Ovary (tissue), 9 donors: ENCODE measurements around the gene DRAM2. TPM values are rescaled to one million over a fixed set of nuclear protein-coding genes. Genes with fewer than 3 reads are reported as not detected.
"Not testable (repeated sequence)": the region's sequence is repeated elsewhere in the genome, so short reads cannot be mapped to it uniquely, and the experiment has no call there.

ENCODE experiments used
- DNase-seq, 5 donors: peaks; one replicate each; pipeline ENCODE4 v3.0.0-alpha.2; 2019 to 2020
- H3K27ac ChIP-seq, 2 donors: fragments of 200-600 bp; one replicate each; pipeline versions ENCODE4 v1.5.1 to v1.8.0; 2019 to 2022
- H3K27me3 ChIP-seq: fragments of 200-600 bp; one replicate; pipeline ENCODE4 v1.8.0; 2022
- H3K36me3 ChIP-seq: fragments of 200-600 bp; sonication (generic); one replicate; pipeline ENCODE4 v1.5.1; 2019
- H3K4me1 ChIP-seq: one replicate; pipeline ENCODE4 v1.8.1; 2013; ENCODE audit warnings: mild to moderate bottlenecking, moderate library complexity; ENCODE audit not compliant: insufficient read depth
- H3K4me3 ChIP-seq: fragments of 200-600 bp; sonication (generic); one replicate; pipeline ENCODE4 v1.5.1; 2017
- H3K9me3 ChIP-seq, 2 donors: fragments of 200-600 bp in 1 of 2; sonication (generic) in 1 of 2; one replicate each; pipeline versions ENCODE4 v1.5.1 to v1.8.1; 2013 to 2019; ENCODE audit warnings: mild to moderate bottlenecking in 1 of 2, moderate library complexity in 1 of 2
- EP300 ChIP-seq: sonication (generic); formaldehyde crosslinking; IDR thresholded peaks from one replicate; pipeline ENCODE4 v1.6.1; 2017; ENCODE audit warnings: antibody characterized with exemption
- POLR2A ChIP-seq: fragments of 450-650 bp; IDR thresholded peaks from one replicate; pipeline ENCODE4 v1.6.1; 2017; ENCODE audit warnings: antibody characterized with exemption, mild to moderate bottlenecking, moderate library complexity
- whole genome bisulfite sequencing, 3 donors: extraction: QIAGEN DNeasy Blood & Tissue Kit in 1 of 3; methylation state at CpG; one replicate each; pipeline versions ENCODE4 v1.1.5 to v1.1.7; 2013 to 2017; 5-methylcytosine and 5-hydroxymethylcytosine counted together
- intact Hi-C, 4 donors: fragments of 100-400 bp; cut with DNase I; formaldehyde crosslinking; loops; one replicate each; pipeline versions ENCODE4 v1.11.0 to v1.15.1; 2022 to 2023
- polyA plus RNA-seq, 2 donors: library from polyadenylated mRNA; stranded (reverse); fragments of 200-250 nt in 1 of 2; fragments of 350-450 nt in 1 of 2; fragmentation: Illumina TruSeq in 1 of 2; extraction: RNeasy Lipid Tissue Mini Kit (QIAGEN cat#74804) in 1 of 2; gene quantifications; one replicate each; pipeline ENCODE4 v1.2.3, GENCODE V29; 2013 to 2014
- total RNA-seq, 7 donors: library from RNA; depleted of rRNA in 2 of 7; stranded (reverse); fragments of >200 nt in 2 of 7; fragmentation: NEBNext Ultra II Directional in 3 of 7; extraction: Animal tissue kit (Norgen Biotek cat#: 25700) in 3 of 7; gene quantifications; one replicate each; pipeline versions ENCODE4 v1.1.0 to v1.2.4, GENCODE V29; 2016 to 2023
- TF ChIP-seq, protein P1 (sequence below), 3 donors: fragments of 450-650 bp in 2 of 3; fragments of 200-600 bp in 1 of 3; IDR thresholded peaks; one replicate each; pipeline versions ENCODE4 v1.5.1 to v1.8.0; 2016 to 2022; ENCODE audit warnings: antibody characterized with exemption in 3 of 3, mild to moderate bottlenecking in 1 of 3
- donor health status: DM: no; HTN: no; CAD: no; lungs with moderate emphysema.
- donor health status: DM: no; HTN: no; CAD: no.
- donor health status: Bipolar disorder and iron deficiency.
- donor health status: DM: yes; HTN: yes; CAD: no.
- donor health status: DM: no; HTN: no; CAD: no.
- donor health status: DM: yes; HTN: yes; CAD: no.

Gene DRAM2
- total and polyA plus RNA-seq, 9 donors: 27.2 to 87.3 (median 34.7) TPM

DNA sequence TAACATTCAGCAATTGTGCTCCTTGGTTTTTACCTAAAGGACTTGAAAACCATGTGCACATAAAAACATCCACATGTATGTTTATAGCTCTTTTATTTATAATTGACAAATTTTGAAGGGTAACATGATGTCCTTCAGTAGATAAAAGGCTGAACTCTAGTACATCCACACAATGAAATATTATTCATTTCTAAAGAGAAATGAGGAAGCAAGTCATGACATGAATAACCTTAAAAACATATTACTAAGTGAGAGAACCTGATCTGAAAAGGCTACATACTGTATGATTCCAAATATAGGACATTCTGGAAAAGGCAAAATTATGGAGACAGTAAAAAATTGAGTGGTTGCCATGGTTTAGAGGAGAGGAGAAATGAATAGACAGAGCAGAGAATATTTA lies 50.3 kb downstream of the DRAM2 start:
- H3K9me3 ChIP-seq: no peaks in the 10 kb centered on the region
- H3K36me3 ChIP-seq: no peaks in the 10 kb centered on the region
- intact Hi-C loops: no loop called here
- no peak overlapping the region for H3K27ac ChIP-seq
- no peak overlapping the region for H3K4me3 ChIP-seq
- no peak for DNase-seq
- no peaks in the 10 kb centered on the region for H3K4me1 ChIP-seq
- no peaks in the 10 kb centered on the region for H3K27me3 ChIP-seq
- TF ChIP-seq, protein P1, sequence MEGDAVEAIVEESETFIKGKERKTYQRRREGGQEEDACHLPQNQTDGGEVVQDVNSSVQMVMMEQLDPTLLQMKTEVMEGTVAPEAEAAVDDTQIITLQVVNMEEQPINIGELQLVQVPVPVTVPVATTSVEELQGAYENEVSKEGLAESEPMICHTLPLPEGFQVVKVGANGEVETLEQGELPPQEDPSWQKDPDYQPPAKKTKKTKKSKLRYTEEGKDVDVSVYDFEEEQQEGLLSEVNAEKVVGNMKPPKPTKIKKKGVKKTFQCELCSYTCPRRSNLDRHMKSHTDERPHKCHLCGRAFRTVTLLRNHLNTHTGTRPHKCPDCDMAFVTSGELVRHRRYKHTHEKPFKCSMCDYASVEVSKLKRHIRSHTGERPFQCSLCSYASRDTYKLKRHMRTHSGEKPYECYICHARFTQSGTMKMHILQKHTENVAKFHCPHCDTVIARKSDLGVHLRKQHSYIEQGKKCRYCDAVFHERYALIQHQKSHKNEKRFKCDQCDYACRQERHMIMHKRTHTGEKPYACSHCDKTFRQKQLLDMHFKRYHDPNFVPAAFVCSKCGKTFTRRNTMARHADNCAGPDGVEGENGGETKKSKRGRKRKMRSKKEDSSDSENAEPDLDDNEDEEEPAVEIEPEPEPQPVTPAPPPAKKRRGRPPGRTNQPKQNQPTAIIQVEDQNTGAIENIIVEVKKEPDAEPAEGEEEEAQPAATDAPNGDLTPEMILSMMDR (IDR thresholded peaks at IDR 0.05): no peak
- no peak for TF ChIP-seq POLR2A

- Histone ChIP-seq H3K36me3 (no peaks in the 10 kb centered on the region), H3K9me3 (no peaks in the 10 kb centered on the region), H3K27ac (no peak overlapping the region), H3K27me3 (no peaks in the 10 kb centered on the region), H3K4me3 (no peak overlapping the region), H3K4me1 (no peaks in the 10 kb centered on the region)
- intact Hi-C loops: no loop called here
- no peak for DNase-seq
- TF ChIP-seq POLR2A: no peak
- TF ChIP-seq, protein P1 (IDR thresholded peaks at IDR 0.05): no peak
- no peak for TF ChIP-seq EP300
Measured at GRCh38 chr1:111085676-111086075, 54.2 kb downstream of the DRAM2 start.

GRCh38 chr1:111084999-111085398 lies 54.9 kb downstream of the DRAM2 start:
- intact Hi-C loops: no loop called here
- Histone ChIP-seq H3K36me3 (no peaks in the 10 kb centered on the region), H3K27ac (no peak overlapping the region), H3K27me3 (no peaks in the 10 kb centered on the region), H3K4me3 (no peak overlapping the region), H3K4me1 (no peaks in the 10 kb centered on the region), H3K9me3 (no peaks in the 10 kb centered on the region)
- TF ChIP-seq, protein P1 (IDR thresholded peaks at IDR 0.05): no peak
- DNase-seq: no peak
- WGBS, 3 donors: 54 to 71% (median 58%) methylated on average over 2 of the region's 2 CpGs

DNA sequence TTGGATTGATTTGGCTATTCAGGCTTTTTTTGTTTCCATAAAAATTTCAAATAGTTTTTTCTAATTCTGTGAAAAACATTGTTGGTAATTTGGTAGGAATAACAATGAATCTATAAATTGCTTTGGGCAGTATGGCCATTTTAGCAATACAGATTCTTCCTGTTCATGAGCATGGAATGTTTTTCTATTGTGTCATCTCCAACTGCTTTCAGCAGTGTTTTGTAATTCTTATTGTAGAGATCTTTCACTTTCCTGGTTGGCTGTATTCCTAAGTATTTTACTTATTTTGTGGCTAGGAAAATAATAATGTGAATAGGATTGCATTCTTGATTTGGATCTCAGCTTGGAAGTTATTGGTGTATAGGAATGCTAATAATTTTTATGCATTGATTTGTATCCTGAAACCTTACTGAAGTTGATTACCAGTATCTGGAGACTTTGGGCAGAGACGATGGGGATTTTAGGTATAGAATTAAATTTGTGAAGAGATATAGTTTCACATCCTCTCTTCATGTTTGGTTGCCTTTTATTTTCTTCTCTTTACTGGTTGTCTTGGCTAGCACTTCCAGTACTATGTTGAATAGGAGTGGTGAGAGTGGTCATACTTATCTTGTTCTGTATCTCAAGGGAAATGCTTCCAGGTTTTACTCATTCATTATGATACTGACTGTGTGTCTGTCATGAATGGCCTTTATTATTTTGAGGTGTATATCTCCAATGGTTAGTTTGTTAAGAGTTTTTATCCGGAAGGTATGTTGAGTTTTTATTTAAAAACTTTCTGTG lies 57.3 kb downstream of the DRAM2 start:
- no peak for DNase-seq
- TF ChIP-seq EP300: no peak
- TF ChIP-seq, protein P1 (IDR thresholded peaks at IDR 0.05): no peak
- TF ChIP-seq POLR2A: no peak
- Histone ChIP-seq H3K4me3 (no peak overlapping the region), H3K27ac (no peak overlapping the region), H3K4me1 (no peaks in the 10 kb centered on the region), H3K36me3 (no peaks in the 10 kb centered on the region), H3K9me3 (no peaks in the 10 kb centered on the region), H3K27me3 (no peaks in the 10 kb centered on the region)
- WGBS, 3 donors: 76 to 84% (median 83%) methylated on average over 2 of the region's 2 CpGs
- intact Hi-C loops: no loop called here

- H3K4me3 ChIP-seq, H3K36me3 ChIP-seq, intact Hi-C loops, H3K9me3 ChIP-seq, H3K27ac ChIP-seq, H3K27me3 ChIP-seq, DNase-seq, H3K4me1 ChIP-seq: not testable (repeated sequence)
- WGBS, 3 donors: 91 to 92% (median 92%) methylated on average over 12 of the region's 12 CpGs
Measured at GRCh38 chr1:111079329-111079728, 60.6 kb downstream of the DRAM2 start.

DNA sequence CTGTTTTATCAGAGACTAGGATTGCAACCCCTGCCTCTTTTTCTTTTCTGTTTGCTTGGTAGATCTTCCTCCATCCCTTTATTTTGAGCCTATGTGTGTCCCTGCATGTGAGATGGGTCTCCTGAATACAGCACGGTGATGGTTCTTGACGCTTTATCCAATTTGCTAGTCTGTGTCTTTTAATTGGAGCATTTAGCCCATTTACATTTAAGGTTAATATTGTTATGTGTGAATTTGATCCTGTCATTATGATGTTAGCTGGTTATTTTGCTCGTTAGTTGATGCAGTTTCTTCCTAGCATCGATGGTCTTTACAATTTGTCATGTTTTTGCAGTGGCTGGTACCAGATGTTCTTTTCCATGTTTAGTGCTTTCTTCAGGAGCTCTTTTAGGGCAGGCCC lies 62.6 kb downstream of the DRAM2 start:
- H3K9me3 ChIP-seq, H3K36me3 ChIP-seq, H3K27me3 ChIP-seq, H3K27ac ChIP-seq, H3K4me1 ChIP-seq, intact Hi-C loops, DNase-seq, H3K4me3 ChIP-seq: not testable (repeated sequence)
- WGBS, 3 donors: 85 to 89% (median 85%) methylated on average over 4 of the region's 4 CpGs
